NCI-H2029 (cell line): ENCODE data around the gene NDUFA7.
"Not testable (repeated sequence)": the region's sequence is repeated elsewhere in the genome, so short reads cannot be mapped to it uniquely, and the experiment has no call there.

ENCODE experiments used
- DNase-seq: peaks from one replicate; lab custom pipeline; 2025; lab: John Stamatoyannopoulos, UW

The NDUFA7 gene

DNA sequence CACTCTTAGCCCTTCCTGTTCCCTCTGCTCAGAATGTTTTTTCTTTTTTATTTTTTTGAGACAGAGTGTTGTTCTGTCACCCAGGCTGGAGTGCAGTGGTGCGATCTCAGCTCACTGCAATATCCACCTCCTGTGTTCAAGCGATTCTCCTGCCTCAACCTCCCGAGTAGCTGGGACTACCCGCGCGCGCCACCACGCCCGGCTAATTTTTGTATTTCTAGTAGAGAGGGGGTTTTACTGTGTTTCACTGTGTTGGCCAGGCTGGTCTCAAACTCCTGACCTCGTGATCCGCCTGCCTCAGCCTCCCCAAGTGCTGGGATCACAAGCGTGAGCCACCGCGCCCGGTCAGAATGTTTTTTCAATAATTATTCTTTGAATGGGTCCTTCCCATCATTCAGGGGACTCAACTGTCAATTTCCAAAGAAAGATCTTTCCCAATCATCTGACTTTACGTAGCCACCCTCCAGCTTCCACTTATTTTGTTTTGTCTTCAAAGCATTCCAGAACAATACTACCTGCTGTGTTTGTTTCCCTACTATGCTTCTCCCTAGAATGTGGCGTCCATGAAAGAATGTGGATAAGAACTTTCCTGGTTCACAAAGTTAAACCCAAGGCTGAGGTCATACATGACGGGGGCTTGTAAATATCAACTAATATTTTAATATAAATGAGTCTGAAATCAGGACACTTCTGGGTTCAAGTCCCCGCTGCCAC lies 1.2 kb downstream of the NDUFA7 start:
- DNase-seq, result no peak

DNA sequence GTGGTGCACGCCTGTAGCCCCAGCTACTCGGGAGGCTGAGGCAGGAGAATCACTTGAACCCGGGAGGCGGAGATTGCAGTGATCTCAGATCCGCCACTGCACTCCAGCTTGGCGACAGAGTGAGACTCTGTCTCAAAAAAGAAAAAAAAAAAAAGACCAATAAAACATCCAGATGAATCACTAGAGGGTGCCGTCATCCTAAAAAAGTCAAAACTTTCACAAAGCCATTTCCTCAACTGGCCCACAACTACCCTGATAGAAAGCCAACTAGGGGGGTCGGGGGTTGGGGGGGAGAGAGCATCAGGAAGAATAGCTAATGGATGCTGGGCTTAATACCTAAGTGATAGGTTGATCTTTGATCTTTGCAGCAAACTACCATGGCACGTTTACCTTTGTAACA lies 2.3 kb downstream of the NDUFA7 start:
- DNase-seq, result not testable (repeated sequence)

DNA sequence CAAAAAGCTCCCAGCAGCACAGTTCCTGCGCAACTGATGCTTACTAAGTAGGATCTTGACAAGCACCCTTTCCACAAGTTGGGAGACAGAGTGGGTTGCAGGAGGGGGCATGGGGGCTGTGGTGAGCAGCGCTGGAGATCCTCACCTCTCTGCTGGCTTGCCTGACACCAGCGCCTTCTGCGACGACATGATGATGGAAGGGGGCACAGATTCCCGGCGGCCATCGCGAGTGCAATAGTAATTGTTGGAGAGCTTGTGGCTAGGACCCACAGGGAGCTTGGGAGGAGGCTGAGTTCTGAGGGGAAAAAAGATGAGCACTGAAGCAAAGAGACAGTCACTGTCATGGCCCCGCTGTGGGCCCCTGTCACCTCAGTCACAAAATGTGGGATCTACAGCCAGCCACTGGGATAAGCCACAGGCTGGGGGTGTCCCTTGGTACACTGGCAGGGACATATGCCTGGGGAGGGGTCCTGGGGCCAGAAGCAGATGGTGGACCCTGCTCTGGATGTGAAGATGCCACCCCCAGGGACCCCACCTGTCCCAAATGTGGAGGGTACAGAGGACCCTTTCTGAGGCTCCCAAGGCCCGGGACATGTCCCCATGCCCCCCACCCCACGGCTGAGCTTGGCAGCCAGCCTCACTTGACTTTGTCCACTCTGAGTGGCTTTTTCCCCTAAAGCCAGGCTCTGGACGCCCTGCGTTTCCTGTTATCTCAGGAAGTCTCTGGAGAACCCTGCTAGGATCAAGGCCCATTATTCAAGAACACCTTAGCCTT lies 4.6 kb downstream of the NDUFA7 start:
- no peak for DNase-seq

DNA sequence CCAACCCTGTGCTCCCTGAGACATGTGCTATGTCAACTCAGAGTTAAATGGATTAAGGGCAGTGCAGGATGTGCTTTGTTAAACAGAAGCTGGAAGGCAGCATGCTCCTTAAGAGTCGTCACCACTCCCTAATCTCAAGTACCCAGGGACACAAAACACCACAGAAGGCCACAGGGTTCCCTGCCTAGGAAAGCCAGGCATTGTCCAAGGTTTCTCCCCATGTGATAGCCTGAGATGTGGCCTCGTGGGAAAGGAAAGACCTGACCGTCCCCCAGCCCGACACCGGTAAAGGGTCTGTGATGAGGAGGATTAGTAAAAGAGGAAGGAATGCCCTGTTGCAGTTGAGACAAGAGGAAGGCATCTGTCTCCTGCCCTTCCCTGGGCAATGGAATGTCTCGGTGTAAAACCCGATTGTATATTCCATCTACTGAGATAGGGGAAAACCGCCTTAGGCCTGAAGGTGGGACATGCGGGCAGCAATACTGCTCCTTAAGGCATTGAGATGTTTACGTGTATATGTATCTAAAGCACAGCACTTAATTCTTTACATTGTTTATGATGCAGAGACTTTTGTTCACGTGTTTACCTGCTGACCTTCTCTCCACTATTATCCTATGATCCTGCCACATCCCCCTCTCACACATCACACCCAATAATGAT lies 6.1 kb downstream of the NDUFA7 start:
- not testable (repeated sequence) for DNase-seq

DNA sequence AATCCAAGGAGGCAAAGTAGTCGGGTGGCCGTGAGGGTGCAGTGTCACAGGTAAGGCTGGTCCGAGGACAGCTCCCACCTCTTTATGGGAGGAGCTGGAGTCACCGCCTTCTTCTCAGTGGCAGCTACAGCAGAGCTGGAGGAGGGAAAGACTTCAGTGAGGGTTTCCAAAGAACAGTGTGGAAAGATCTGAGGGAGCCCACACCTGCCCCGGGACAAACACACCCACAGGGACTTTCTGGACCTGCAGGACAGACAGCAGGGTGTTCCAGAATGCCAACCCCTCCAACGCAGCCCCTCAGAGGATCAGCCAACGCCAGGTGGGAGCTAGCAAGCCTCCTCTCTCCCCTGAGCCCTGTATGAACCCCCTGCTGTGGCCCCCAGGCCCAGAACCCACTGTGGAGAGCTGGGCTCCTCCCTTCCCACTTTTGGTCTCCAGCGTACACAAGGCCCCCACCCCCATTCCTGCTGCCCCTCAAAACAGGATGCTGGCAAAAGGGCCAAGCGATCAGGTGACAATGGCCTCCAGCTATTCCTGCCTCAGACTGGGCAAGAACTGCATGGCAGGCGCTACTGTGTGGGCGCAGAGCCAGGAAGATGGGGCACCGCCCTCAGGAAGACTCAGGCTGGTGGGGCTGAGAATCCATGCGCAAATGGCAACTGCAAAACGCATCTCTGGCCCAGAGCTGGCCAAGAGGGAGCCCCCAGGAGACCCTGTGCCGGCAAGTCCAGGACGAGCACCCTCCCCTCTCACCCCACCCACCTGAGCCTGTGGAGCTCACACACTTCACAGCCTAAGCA lies 9.5 kb downstream of the NDUFA7 start:
- DNase-seq, result peak; percentile 29

DNA sequence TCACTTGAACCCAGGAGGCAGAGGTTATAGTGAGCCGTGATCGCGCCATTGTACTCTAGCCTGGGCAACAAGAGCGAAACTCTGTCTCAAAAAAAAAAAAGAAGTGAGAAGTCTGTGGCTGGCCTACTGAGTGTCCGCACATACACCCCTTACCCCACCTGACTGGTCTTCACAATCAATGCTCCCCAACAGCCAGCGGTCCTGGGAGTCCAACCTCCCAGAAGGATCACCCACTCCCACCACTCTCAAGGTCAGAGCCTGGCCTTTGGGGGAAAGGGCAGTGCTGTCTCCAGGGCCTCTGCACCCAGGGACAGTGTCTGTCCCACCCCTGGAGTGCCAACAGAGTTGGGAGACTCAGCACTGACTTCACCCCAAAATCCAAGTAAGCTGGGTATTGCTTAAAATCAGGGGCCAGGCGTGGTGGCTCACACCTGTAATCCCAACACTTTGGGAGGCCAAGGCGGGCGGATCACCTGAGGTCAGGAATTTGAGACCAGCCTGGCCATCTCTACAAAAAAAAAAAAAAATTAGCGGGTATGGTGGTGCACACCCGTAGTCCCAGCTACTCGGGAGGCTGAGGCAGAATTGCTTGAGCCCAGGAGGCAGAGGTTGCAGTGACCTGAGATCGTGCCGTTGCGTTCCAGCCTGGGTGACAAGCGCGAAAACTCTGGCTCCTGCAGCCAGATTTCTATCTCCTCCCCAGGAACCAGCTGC lies 10.7 kb downstream of the NDUFA7 start:
- DNase-seq, result no peak

DNA sequence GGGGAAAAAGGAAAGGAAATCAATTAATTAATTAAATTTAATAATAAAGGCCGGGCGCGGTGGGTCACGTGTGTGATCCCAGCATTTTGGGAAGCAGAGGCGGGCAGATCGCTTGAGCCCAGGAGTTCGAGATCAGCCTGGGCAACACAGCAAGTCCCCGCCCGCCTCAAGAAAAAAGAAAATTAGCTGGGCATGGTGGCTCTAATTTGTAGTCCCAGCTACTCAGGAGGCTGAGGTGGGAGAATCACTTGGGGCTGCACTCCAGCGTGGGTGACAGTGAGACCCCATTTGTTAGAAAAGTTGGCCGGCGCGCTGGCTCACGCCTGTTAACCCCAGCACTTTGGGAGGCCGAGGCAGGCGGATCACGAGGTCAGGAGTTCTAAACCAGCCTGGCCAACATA lies 12.3 kb downstream of the NDUFA7 start:
- DNase-seq, result no peak

DNA sequence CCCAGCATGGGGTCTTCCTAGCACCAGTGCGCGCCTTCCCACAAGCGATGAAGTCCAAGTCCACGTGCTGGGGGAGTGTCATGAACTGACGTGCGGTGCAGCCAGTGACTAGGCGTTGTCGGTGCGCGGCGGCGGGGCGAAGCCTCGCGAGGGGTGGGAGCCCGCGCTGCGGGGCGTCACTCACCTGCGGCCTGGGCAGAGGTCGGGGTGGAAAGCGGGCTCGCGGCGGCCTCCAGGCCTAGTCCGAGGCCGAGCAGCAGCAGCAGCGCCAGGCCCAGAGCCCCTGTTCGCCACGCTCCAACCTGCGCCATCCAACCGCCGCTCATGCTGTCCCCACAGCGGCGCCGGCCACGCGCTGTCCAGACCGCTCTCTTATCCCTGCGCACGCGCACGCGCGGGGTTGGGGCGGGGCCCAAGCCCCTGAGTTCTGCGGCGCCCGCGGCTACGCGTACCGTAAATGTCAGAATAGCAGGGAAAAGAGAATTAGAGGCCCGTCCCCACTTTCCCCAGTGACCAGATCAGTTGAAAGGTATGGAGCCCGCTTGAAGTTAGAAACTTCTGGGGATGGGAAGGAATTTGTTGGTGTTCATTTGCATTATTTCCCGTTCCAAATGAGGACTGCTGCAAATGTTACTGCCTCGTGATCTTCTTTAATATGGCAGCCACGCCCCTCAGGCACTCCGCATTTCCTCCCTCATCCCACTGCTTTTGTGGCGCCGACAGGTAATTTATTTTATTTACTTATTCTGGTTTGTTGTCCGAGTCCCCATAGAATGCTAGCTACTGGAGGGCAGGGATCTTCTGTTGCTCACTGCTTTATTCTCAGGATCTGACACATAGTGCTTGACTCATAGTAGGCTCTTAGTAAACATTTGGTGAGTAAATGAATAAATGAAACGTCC lies 13.0 kb downstream of the NDUFA7 start, which contains the start of gene CD320:
TSS of gene CD320 (minus strand) at position 394 of the 902 bp plus-strand sequence. CDS start at position 326, 68 bp downstream.
- peak; percentile 88 for DNase-seq

DNA sequence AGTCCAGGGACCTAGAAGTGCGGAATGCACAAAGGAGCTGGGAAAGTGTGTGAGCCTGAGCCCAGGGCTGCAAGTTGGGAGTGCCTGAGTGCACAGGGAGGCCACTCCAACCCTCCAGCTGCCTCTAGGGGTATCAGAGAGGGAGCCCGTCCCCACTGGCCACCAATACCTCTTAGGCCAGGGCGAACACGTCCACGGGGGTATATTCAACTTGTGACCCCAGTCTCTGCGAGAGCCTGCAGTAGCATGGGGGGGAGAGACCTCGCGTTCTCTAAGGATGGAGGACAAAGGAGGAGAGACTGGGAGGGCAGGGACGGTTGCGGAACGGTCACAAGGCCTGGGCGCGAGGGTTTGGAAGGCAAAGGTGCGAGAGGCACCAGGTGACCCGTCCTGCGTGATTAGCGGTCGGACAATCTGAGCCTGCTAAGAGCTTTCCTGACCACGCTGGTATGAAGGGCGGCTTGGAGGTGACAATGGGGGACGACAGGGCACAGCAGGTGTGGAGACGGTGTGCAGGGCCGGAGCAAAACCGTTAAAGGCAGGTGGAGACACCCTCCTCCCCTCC lies 13.7 kb downstream of the NDUFA7 start:
- no peak for DNase-seq

DNA sequence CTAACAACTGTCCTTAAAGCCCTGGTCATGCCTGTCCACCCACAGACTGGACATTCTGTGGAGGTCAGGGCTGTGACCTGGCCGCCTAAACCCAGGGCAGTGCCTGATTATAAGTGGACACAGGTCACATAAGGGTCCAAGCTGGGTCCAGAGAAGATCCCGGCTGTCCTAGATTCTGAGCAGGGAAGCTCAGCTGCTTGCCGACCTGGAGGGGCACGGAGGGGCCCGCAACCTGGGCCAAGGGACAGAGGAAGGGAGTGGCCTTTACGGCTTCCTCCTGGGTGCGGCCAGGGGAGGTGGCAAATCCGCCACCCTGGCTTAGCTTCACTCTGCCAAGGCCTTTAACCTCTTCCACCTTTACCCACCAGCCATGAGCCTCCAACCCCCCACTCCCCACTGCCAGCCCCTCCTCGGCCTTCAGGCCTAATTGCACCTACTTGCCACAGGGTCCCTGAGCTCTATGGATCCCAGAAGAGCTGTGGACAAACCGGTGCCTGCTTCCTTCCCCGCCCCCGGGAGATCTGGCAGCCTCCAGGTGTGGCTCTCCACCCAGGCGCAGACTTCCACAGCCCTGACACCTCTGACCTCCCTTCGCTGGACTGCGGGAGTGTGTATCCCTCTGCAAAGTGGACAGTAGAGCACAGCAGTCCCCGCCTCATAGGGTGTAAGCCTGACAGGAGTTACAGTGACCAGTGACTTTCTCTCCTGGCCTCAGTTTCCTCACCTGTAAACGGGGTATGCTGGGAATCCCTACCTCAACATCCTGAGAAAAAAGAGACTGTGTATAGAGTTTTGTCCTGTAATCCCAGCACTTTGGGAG lies 14.7 kb downstream of the NDUFA7 start:
- no peak for DNase-seq

DNA sequence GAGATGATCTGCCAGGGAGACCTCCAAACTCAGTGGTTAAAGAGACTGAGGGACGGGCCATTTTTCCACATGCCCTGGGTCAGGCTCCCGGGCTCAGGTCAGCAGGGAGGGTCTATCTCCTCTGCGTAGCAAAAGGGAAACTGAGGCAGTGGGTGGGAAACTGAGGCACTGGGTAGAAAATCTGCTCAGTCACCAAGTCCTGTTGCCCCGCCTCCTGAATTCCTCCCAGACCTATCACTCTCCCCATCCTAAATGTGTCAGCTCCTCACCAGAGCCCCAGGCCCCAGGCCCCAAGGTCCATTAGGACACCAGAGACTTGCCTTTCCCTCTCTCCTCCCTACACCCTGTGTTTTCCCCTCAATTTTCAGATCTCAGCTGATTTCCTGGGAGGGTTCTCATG lies 15.4 kb downstream of the NDUFA7 start:
- DNase-seq, result no peak

DNA sequence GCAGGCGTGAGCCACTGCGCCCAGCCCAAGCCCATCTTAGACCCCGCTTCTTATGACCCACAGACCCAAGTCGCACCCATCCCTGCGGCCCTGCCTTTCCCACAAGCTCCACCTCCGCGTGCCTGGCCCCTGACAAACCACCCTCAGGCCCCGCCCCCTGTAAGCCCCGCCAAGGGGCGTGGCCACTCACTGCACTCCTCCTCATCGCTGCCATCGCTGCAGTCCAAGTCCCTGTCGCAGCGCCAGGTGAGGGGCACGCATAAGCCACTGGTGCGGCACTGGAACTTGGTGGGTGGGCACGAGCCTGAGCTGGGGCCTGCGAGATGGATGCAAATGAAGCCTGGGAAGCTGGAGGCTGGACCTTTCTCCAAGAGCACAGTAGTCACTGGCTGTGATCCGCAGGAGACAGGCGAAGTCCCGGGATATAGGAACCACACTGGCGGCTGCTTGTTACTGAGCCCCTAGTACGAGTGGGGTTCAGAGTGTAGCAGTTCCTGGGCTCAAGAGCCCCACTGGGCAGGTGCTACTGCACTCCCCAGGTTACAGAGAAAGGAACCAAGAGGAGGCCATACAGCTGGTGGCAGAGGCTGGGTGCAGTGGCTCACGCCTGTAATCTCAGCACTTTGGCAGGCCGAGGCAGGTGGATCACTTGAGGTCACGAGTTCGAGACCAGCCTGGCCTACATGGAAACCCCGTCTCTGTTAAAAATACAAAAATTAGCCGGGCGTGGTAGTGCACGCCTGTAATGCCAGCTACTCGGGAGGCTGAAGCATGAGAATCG lies 16.1 kb downstream of the NDUFA7 start:
- DNase-seq, result no peak

DNA sequence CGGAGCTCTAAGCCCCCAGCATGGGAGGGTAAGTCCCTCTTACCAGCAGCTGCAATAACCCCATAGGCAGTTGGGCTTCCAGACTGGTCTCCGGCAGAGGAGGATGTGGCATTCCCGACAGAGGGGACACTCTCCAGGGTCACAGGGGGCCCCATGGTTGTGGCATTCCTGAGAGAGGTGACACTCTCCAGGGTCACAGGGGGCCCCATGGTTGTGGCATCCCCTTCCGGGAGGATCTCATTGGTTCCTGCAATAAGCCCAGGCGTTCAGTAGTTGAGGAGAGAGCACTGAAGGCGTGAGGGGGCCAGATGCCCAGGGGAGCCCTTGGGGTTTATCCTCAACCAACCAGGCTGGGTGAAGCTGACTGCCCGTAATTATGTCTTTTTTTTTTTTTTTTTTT lies 18.4 kb downstream of the NDUFA7 start:
- DNase-seq, result no peak

DNA sequence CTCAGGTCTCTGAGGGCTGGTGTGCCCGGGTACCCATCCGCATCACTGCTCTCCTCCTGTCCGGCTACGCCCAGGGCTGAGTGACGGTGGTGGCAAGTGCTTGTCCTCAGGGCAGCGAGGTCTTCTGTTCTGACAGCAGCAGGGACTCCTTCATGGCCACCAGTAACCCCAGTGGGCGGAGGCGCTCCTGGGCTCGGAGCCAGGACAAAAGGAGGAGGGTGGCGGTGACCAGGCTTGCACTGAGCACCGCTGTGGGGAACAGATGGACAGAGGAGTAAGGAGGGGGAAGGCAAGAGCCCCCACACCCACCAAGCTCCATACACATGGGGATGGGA lies 18.9 kb downstream of the NDUFA7 start:
- no peak for DNase-seq

DNA sequence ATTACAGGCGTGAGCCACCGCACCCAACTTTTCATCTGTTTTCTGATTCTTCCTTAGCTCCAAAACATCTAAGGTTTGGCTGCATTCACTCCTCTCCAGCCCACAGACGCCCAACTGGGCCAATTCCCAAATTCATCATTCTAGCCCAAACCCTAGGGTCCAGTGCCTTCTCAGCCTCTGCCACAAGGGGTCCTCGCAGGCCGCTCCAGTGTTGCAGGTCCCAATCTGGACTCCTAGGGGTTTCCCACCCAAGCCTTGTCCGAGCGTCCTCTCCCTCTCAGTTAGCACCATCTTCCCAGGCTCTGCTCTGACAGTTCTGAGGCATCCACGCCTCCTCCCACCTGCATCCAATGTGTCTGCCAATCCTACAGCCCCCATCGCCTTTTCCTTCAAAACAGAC lies 29.8 kb downstream of the NDUFA7 start:
- DNase-seq, result not testable (repeated sequence)

DNA sequence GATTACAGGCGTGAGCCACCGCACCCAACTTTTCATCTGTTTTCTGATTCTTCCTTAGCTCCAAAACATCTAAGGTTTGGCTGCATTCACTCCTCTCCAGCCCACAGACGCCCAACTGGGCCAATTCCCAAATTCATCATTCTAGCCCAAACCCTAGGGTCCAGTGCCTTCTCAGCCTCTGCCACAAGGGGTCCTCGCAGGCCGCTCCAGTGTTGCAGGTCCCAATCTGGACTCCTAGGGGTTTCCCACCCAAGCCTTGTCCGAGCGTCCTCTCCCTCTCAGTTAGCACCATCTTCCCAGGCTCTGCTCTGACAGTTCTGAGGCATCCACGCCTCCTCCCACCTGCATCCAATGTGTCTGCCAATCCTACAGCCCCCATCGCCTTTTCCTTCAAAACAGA lies 44.7 kb downstream of the NDUFA7 start:
- DNase-seq, result not testable (repeated sequence)

DNA sequence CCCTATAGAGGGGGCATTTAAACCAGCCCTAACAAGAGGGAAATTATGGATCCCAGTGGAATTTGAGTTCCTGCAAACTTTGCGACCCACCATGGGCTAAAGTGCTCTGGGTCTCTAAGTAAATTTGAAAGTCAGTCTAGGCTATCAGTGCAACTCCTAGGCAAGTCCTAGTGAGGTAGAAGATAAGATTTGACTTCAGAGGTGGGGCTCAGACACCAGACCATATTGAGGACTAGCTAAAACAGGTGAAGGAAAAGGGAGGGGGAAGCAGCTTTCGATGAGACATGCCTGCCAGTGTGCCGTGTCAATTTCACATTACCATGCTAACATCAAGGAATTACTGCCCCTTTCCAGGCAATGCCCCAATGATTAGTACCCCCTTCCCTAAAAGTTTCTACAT lies 51.5 kb downstream of the NDUFA7 start:
- no peak for DNase-seq

DNA sequence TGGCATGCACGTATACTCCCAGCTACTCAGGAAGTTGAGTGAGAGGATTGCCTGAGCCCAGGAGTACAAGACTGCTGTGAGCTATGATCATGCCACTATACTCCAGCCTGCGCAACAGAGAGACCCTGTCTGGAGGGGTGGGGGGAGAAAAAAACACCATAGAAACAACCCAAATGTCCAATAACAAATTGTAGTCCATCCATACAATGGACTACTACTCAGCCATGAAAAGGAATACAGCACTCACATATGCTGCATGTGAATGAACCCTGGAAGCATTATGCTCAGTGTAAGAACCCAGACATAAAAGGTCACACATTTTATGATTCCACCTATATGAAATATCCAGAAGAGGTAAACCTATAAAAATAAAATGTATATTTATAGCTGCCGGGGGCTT lies 55.3 kb downstream of the NDUFA7 start:
- no peak for DNase-seq
